ENCODE data around the gene DEXI.
A peak's percentile ranks its signal among the peaks of the same experiment; 100 is the strongest.
"Not testable (repeated sequence)": the region's sequence is repeated elsewhere in the genome, so short reads cannot be mapped to it uniquely, and the experiment has no call there.

Gene DEXI

DNA sequence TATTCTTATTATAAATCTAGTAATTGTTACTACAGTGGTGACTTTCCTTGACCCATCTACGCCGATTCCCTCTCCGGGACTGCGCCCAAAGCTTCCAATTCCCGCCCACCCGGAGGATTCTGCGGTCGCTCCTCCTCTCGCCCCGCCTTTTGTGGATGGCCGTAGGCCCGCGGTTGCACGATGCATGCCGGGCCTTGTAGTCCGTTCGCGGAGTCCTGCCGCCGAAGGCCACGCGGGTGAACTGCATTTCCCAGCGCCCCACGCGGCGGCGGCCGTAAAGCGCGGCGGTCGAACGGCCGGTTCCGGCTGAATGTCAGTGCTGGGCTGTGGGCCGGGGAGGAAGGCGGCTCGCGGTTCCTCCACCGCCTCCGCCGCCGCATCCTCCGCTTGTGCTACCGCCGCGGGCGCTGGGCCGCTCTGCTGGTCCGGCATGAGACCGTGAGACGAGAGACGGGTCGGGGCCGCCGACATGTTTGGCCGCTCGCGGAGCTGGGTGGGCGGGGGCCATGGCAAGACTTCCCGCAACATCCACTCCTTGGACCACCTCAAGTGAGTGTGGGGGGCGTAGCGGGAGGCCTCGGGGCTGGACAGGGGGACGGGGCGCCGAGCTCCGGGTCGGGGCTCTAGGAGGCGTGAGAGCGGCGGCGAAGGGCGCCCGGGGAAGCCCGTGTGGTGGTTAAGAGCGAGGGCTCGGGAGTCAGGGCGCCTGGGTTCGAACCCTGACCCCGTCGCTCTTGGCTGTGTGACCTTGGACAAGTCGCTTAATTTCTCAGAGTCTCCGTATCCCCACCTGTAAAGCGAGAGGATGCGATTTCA, 2.2 kb upstream of the DEXI start, which contains the start of gene CLEC16A:
Gene CLEC16A, plus strand, starts transcription at position 316 of the 816 bp plus-strand sequence. Its CDS starts 154 bp downstream, at position 470.
- DNase-seq (ENCODE audit: low read depth): peak; percentile 98
- peak within 1 kb of the TSS; percentile 84 for H3K4me3 ChIP-seq (ENCODE audit: low read depth, low read length)
- TF ChIP-seq, protein P1, sequence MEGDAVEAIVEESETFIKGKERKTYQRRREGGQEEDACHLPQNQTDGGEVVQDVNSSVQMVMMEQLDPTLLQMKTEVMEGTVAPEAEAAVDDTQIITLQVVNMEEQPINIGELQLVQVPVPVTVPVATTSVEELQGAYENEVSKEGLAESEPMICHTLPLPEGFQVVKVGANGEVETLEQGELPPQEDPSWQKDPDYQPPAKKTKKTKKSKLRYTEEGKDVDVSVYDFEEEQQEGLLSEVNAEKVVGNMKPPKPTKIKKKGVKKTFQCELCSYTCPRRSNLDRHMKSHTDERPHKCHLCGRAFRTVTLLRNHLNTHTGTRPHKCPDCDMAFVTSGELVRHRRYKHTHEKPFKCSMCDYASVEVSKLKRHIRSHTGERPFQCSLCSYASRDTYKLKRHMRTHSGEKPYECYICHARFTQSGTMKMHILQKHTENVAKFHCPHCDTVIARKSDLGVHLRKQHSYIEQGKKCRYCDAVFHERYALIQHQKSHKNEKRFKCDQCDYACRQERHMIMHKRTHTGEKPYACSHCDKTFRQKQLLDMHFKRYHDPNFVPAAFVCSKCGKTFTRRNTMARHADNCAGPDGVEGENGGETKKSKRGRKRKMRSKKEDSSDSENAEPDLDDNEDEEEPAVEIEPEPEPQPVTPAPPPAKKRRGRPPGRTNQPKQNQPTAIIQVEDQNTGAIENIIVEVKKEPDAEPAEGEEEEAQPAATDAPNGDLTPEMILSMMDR (IDR thresholded peaks at IDR 0.05; ENCODE audit: insufficient read depth, low read depth, low read length, missing control alignments): no peak

DNA sequence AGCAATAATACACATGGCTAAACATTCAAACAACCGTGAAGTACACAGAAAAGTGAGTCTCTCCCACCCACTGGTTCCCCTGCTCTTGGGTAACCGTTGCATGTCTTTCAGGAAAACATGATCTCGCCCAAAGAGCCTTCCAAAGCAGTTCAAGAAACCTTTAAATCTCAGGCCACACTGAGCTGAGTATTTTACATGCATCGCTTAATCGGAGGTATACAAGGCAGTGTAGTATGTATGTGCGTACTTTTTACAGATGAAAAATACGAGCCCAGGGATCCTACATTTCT, 741 bp upstream of the DEXI start:
- no peak overlapping the region for H3K4me3 ChIP-seq (ENCODE audit: low read depth, low read length)
- TF ChIP-seq, protein P1 (IDR thresholded peaks at IDR 0.05; ENCODE audit: insufficient read depth, low read depth, low read length, missing control alignments): no peak
- no peak for DNase-seq (ENCODE audit: low read depth)

DNA sequence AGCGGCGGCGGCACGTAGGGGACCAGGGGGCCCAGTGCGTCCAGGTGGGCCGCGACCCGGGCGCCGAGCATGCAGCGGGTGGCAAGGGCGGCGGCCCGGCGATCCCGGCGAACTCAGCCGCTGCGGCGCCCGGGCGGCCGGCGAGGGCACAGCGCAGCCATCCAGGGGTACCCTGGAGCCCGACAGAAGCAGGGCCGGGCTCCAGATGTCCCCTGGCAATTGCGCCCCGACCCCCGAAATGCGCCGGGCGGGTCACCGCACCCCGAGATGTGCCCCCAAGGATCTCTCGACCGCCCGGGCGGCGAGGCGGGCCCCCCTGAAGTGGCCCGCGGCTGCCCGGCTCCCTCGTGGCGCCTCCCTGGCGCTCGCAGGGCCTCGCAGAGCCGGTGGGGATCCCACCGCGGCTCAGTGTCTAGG, 325 bp downstream of the DEXI start:
- H3K4me3 ChIP-seq (ENCODE audit: low read depth, low read length): peak overlapping the region; percentile 76
- not testable (repeated sequence) for DNase-seq (ENCODE audit: low read depth)

DNA sequence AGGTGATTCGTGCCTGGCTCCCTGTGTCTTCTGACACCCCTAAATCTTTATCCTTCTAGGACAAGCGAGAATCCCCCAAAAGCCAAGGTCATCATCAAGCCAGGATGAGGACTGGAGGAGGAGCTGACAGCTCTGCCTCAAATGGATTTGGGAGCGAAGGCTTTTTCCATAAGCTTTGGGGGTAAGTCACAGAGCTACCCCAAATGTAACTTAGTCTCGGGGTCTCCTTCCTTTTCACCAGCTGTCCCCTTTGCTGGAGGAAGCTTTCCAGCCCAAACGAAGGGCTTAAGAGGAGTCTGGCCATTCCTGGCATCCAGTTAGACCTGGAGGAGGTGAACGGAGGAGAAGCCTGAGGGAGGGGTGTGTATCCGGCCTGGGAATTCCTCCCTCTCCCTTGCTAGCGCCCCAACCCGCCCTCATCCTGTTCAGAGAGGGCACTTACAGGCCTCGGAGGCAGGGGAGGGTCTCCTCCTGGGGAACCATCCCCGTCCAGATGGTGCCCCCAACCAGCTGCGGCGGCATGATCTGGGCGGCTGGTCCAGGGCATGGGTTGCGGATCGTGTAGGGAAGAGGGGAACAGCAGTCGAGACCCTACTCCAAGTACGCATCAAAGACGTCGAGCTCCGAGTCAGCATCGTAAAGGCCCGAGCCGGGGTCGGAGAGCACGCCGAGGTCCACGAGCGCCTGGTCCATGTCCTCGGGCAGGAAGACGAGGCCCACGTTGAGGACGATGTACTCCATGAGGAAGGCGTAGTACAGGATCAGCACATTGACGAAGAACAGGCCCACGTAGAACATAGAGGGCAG, 938 bp downstream of the DEXI start:
- DNase-seq (ENCODE audit: low read depth): no peak
- TF ChIP-seq, protein P1 (IDR thresholded peaks at IDR 0.05; ENCODE audit: insufficient read depth, low read depth, low read length, missing control alignments): no peak
- peak overlapping the region; percentile 76 for H3K4me3 ChIP-seq (ENCODE audit: low read depth, low read length)

DNA sequence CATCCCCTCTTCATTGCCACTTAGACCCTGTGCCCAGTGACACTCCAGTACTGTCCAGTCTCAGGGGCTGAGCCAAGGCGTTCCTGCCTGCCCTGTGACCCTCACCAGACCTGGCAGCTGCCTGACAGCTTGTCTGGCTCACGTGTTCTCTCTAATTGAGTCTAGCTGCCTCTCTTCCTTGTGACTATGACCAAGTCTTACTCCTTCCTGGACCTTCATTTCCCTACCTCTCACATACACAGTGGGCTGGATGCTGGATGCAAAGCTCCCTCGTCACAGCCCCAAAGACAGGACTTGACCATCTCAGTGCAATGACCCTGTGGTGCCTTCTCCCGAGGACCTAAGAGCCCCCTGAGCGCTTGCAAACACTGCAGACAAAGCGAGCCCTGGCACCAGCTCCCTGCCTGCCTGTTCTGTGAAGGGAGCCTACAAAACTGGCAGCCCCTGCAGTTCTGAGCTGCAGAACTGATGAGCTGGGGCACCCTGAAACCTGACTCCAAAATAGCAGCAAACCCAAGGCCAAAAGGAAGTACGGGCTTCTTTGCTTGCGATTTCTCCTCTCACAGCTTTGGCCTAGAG, 1.7 kb downstream of the DEXI start:
- TF ChIP-seq, protein P1 (IDR thresholded peaks at IDR 0.05; ENCODE audit: insufficient read depth, low read depth, low read length, missing control alignments): no peak
- DNase-seq (ENCODE audit: low read depth): peak; percentile 40
- H3K4me3 ChIP-seq (ENCODE audit: low read depth, low read length): peak overlapping the region; percentile 76

DNA sequence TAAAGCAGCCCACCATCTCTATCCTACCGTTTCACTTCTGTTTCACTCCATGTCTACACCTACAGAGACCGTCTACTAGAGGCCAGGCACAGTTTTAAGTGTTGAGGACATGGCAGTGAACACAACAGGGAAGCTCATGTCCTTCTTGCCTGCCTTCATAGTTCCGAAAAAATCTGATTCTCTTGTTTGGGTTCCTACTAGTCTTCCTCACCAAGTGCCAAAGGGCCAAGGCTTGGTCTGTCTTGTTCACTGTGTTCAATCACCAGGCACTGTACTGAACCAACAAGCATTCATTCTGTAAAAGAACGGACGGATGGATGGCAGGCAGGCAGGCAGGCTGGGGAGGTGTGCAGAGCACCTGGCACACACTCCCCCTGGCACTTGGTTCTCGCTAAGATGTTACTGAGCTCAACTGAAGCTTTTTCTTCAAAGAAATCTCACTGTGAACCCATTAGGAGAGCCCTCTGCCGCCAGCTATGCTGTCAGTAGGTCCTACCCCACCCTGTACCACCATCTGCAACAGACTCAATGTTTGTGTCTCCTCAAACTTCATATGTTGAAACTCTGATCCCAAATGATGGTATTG, 2.5 kb downstream of the DEXI start:
- DNase-seq (ENCODE audit: low read depth): no peak
- peak overlapping the region; percentile 76 for H3K4me3 ChIP-seq (ENCODE audit: low read depth, low read length)
- TF ChIP-seq, protein P1 (IDR thresholded peaks at IDR 0.05; ENCODE audit: insufficient read depth, low read depth, low read length, missing control alignments): no peak
